KBM-7 (cell line): ENCODE measurements around the gene IER5L.
A peak's percentile ranks its signal among the peaks of the same experiment; 100 is the strongest.

Source experiments
- DNase-seq: peaks from one replicate; pipeline ENCODE4 v3.0.0-alpha.2; 2015
- in situ Hi-C: fragments of 300-500 bp; cut with MboI; formaldehyde crosslinking; loops from 2 replicates; pipeline ENCODE4 v1.14.3; 2020; ENCODE audit warnings: low sequenced_read_pairs, low pct_unique_long_range_greater_than_20kb, mixed read lengths

The IER5L gene

GRCh38 chr9:129183495-129184218 is 5.6 kb upstream of the IER5L start:
- DNase-seq = no peak
- in situ Hi-C loops = no loop called here

DNA sequence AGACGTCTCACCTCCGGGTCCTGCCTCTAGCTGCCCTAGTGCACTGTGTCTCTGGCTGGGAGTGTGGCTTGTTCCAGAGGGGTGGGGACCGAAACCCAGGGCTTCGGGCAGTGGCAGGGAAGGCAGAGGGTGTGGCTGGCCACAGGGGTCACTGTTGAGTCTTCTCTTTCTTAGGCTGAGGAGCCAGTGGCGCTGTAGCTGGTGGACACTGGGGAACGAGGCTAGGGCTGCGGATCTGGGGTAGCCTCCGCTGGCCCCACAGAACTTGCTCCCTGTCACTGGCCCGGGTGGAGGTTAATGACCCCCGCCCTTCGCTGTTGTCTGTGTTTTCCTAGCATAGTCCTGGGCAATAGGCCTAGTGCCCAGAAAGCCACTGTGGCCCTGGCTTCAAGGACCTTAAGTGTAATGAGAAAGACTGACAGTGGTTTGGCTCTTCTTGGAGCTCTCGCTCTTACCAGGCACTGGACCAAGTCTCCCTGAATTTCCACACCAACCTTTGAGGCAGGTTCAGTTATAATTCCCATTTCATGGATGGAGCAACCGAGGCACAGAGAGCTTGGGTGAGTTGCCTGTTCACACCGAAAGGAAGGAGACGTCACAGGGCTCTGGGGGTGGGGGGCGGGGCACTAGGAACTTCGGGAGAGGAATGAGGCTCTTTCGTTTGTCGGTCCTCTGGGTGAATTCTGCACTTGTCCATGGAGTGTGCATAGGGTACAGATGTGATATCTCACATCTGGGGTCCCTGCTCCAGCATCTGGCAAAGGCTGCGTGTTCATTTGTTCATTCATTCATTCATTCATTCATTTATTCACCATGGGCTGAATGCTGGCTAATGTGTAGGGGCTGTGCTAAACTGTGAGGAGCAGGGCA is 4.8 kb upstream of the IER5L start:
- in situ Hi-C loops = no loop called here
- DNase-seq = peak; percentile 33

DNA sequence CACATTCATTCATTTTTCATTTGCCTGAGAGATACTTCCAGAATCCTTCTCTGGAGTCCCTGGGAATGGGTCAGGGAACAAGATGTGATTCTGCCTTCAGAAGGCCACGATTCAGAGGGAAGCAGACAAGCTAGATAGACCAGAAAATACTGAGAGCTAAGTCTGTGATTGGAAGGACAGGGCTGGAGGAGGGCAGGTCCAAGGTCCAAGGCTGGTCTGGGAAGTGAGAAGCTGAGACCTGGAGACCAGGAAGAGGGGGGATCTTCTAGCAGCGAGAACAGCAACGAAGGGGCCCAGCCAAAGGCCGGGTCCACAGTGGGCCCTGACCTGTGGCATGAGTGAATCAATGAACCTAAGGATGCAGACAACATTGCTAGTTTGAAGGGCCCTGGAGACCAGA is 4.1 kb upstream of the IER5L start:
- DNase-seq = no peak
- in situ Hi-C loops = no loop called here

DNA sequence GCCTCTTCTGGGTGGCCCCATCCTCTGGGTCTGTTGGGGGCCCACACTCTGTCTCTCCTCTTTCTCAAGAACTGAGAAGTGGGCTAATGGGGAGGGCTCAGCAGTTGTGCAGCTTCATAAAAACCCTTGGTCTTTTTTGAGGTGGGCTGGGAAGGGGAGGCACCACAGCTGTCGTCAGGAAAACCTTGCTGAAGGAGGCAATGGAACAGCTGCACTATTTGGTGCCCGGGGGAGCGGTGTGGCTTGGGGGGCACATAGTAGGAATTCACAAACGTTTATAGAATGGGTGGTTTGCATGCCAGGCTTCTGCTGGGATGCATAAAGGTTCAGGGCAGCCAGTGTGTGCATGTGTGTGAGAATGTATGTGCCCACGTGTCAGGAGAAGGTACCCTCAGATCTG is 3.2 kb upstream of the IER5L start:
- no peak for DNase-seq
- in situ Hi-C loops = no loop called here

DNA sequence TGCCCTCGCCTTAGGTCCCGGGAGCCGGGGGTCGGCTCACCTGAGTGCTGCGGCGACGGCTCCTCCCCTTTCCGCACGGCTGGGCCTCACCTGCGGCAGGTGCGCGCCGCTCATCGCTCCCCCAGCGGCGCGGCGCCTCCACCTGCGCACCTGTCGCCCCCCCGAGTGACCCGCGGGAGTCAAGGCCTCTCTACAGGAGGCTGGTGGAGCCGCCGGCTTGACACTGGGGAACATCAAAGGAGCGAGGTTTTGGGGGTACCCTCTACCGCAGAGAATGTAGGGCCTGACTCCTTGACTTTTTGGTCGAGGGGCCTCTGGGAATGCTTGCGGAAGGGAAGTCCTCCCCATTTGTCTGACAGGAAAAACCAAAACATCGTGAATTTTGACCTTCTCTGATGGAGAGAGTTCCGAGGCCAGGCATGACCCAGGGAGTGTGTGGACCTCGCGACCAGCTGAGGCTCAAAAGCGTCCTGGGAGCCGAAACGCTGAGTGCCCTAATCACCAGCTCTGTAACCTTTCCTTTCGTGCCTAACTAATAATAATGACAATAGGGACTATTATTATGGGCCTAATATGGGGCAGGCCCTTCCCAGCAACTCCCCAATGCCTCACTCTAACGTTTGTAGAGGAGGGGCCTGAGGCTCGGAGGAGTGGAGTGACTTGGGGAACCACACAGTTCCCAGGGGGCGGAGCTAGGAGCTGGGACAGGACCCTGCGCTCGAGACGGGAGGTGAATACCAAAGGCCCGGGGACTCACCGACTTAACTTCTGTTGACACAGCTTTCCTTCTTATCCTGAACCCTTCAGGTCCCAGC is 714 bp upstream of the IER5L start:
- in situ Hi-C loops = no loop called here

GRCh38 chr9:129177443-129177790 is 644 bp downstream of the IER5L start:
- DNase-seq = no peak
- in situ Hi-C loops = no loop called here

More for the DNA sequence above, 714 bp upstream of the IER5L start:
- DNase-seq = no peak

GRCh38 chr9:129176701-129177442 is 1.2 kb downstream of the IER5L start:
- in situ Hi-C loops = no loop called here
- DNase-seq = peak; percentile 49

GRCh38 chr9:129175825-129176633 is 2.0 kb downstream of the IER5L start:
- in situ Hi-C loops = no loop called here
- DNase-seq = peak; percentile 93

DNA sequence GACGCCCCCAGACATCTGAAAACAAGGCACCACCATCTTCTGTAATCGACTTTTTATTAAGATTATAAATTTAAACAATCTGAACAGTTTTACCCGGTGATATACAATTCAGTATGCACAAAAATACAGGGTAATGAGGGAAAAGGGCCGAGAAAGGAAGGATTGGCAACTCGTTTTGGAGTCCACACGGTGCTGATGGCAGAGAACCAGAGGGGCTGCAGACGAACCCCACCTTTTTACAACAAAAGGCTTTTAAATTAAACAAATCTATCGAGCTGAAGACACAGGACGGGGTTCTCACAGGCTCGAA is 2.6 kb downstream of the IER5L start:
- in situ Hi-C loops = no loop called here
- no peak for DNase-seq

DNA sequence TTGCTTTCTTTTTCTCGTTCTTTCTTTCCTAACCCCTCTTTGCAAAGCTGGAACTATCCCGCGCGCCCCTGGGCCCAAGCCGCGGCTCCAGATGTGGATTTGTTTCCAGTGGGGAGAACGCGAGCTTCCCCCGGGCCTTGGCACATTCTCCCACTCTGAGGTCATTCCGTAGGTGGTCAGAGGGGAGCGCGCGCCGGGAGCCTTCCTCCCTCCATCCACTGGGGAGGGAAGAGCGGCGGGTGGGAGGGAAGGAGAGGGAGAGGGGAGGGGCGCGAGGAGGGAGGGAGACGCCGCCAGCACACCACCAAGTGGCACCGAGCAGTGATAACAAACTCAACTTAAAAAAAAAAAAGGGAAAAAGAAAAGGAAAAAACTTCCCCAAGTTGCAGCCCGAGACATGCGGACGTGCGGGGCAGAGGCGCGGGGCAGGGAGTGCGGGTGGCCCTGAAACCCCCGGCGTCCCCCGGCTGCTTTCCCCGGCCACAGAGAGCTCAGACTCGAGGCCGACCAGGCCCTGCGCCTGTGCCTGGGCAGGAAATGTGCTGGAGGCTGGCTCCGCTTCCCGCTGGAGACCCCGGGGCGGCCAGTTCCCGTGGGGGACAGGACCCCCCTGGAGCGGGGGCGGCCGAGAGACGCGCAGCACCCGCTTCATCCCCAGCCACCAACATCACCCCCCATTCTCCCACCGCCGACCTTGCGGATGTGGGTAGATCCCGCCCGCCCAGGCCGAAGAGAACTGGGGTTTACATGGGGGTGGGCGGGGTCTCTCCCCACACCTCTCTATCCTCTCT is 3.1 kb downstream of the IER5L start:
- DNase-seq = peak; percentile 72

GRCh38 chr9:129174102-129174723 is 3.8 kb downstream of the IER5L start:
- in situ Hi-C loops = no loop called here
- DNase-seq = peak; percentile 86

More for the DNA sequence above, 3.1 kb downstream of the IER5L start:
- in situ Hi-C loops = no loop called here

DNA sequence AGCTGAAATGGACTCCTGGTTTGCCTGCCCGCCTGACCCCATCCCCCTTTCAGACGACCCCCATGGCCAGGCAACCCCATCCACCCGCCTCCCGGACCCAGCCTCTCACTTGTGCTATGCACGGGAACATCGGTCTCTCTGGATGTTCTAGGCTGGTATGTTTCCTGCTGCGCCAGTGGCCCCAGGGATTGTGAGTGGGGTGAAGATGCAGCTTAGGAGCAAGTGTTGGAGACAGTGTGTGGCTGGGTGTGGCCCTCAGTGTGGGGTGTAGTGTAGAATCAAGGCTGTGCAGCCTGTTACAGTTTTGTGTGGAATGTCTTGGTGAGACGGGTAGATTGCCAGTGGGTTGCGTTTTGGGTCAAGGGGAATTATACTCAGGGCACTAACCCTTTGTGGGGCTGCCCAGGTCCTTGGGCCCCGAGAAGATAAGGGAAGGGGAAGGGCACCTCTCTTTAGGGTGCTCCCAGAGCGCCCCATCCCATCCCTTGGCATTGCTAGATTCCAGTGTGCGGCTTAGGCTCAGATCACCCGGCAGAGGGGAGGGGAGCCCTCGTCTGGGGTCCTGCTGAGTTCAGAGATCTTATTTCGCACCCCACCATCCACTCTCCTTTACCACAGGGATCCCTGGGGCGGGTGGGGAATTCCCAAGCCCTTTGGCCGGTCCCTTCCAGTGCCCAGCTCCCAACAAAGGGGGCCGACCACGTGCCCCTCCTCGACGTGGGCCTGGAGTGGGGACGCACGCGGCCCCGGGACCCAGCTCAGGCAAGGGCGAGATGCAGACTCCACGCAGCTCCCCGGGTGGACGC is 4.6 kb downstream of the IER5L start:
- DNase-seq = no peak
- in situ Hi-C loops = no loop called here

- in situ Hi-C loops = no loop called here
- no peak for DNase-seq
These were observed 5.2 kb downstream of the IER5L start for GRCh38 chr9:129172816-129173215.

GRCh38 chr9:129171993-129172751 is 5.9 kb downstream of the IER5L start:
- in situ Hi-C loops = no loop called here

DNA sequence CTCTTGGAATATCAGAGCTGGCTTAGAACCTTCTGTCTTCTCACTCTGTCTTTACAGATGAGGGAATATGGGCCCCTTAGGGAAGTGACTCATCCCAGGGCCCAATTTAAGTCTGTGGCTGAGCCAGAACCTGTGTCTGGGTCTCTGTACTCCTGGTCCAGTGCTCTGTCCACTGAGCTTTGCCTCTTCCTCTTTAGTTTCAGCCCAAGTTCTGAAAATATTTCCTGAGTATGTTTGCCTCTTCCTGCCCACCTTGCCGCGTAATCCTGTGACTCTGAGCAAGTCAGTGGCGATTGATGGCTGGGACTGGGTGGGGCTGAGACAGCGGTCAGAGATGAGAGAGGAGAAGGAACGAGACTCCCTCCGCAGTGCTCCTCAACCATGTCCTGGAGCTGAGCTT is 7.8 kb downstream of the IER5L start:
- in situ Hi-C loops = no loop called here
- peak; percentile 15 for DNase-seq

More at GRCh38 chr9:129171993-129172751, 5.9 kb downstream of the IER5L start:
- DNase-seq = no peak
